LoVo (cell line): ENCODE measurements around the gene SLCO1A2.

Experiments
- DNase-seq: peaks from one replicate; pipeline ENCODE4 v3.0.0-alpha.2; 2016; ENCODE audit warnings: low spot score

The SLCO1A2 gene

DNA sequence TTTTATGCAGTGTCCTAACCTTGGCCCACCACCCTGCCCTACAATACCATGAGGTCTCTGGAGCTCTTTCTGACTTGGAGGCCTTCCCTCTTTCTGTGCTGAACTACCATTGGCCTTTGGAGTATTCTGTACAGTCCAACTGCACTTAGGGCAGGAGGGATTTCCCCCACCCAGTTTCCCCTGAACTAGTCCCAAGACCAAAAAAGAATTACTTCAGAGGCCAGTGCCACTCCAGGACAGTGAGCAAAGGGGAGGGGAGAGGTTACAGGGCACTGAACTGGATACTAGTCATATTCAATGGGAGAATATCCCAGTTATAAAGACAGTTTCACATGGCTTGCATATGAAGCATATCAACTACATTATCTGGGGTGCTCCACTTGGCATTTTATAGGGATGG lies 6.1 kb downstream of the SLCO1A2 start:
- DNase-seq = no peak

DNA sequence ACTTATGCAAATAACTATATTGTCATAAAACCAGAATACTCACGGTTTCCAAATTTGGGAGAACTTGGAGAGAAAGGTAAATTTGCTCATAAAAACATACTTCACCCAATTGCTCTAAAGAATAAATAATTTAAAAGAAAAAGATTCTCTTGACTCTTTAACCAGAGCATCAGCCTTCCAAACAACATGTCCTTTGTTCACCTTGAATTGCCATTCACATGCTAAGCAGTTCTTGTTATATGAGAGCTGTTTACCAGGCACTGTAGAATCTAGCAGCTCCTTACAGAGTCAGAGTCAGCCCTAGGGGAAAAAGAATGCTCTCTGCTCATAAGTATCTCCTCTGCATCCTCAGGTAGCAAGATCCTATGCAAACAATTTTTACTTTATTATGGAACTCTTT lies 10.2 kb downstream of the SLCO1A2 start:
- no peak for DNase-seq

DNA sequence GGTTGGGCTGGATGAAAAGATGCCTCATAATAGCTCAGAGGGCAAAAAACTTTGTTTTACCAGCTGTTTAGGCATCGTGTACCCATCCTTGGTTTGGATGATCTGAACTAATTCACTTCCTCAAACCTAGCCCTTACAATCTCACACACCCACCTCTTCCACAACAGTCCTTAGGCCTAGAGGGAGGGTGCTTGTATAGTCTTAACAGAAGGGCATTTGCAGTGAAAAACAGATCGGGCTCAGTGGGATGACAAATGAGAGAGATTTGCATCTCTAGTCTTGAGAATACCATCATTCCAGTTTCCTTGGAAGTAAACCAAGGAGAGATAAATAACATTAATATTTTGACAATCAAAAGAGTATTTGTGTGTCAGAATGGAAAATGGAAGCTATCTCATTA lies 11.0 kb downstream of the SLCO1A2 start:
- DNase-seq = no peak

DNA sequence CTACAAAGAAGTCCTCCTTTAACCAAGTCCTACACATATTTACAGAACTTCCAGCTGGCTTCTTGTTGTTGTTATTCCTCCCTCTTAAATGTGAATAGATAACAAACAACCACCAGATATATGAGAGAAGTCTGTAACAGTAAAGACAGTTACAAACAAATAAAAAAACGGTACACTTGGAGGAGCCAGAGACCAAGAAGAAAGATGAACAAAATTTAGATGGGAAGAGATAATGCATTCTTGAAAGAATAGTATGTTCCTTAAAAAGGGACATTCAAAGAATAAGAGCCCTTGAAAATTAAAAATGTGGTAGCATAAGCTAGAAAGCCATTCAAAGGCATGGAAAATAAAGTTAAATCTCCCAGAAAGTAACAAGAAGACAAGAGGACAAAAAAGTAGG lies 25.9 kb downstream of the SLCO1A2 start:
- no peak for DNase-seq

DNA sequence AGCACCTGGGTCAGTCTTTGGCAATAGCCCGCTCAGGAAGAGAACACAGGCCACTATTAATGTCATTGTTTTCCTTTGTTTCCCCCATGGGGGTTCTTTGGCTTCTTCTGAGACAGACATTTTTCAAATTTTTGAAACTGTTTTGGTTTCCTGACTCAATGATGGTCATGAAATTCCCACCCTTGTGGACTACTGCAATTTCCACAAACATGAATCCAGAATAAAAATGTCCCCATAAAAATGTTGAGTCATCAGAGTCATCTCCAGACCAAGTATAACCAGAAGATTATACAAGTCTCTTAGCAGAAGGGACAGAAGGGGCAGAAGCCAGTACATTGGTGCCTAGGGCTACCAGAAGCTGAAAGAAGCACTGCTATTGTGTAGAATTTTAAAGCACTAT lies 29.1 kb downstream of the SLCO1A2 start:
- DNase-seq = peak; percentile 23

DNA sequence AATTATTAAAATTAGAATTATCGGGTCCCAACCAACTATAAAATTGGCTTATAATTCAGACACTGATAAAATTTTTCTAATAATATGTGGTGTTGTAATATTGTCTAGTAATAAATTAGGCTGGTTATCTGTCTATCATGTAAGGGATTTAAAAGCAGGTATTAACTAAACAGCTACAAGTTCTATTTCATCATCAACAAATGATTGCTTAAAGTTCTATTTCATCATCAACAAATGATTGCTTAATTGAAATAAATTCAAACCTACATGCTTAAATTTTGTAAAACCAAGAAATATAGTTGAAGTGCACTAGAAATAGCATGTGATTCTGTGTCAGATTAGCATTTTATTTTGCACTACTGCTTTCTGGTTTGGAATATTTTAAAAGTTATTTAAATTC lies 34.1 kb downstream of the SLCO1A2 start:
- no peak for DNase-seq

DNA sequence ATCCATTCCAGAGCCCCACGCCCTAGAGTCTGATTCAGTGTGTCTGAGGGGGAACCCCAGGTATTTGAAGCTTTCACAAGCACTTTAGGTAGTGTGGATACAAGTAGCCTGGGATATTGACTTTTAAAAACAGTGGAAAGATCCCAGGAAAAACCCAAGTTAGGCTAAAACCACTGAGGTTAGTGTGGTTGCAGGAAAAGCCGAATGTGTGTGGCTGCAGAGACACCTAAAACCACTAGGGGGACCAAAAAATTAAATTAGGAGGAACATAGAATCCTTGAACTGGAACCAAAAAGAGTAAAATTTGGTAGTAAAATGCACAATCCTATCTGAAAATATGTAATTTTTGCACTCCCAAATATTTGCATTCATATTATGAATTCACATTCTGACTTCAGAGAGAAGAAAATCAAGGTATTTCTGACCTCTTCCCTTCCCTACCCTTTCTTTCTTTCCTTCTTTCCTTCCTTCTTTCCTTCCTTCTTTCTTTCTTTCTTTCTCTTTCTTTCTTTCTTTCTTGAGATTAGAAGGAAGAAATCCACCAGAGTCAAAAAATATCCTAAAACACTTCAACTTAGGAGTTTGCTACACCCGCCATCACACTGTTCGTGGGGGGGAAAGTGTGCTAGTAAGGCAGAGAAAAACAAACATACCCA lies 37.8 kb downstream of the SLCO1A2 start:
- peak; percentile 28 for DNase-seq

DNA sequence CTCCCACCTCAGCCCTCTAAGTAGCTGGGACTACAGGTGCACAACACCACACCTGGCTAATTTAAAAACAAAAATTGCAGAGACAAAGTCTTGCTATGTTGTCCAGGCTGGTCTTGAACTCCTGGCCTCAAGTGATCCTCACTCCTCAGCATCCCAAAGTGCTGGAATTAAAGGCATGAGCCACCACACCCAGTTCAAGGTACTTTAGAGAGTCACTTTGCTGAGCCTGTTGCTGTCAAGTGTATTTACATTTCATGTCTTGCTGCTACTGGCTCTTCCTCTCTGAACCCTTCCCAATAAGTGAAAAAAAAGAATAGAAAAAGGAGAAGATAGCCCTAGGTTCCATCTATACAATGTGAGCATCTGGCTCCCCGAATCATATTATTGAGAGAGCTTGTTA lies 38.4 kb downstream of the SLCO1A2 start:
- no peak for DNase-seq

DNA sequence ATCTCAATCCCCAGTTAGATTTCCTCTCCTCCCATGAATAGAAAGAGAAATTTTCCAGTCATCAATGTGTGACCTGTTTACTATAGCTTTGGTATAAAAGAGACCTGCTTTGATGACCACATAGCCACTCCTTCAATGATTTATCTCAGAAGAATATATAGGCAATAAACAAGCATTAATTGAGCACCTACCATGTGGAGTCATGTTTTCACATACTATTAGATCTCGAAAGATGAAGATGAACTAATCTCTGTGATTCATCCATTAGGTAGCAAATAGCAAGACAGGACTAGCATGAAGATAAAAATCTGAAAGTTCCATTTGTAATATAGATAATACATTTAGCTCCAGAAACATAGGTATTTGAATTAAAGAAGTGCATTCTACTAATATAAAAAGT lies 40.5 kb downstream of the SLCO1A2 start:
- no peak for DNase-seq

DNA sequence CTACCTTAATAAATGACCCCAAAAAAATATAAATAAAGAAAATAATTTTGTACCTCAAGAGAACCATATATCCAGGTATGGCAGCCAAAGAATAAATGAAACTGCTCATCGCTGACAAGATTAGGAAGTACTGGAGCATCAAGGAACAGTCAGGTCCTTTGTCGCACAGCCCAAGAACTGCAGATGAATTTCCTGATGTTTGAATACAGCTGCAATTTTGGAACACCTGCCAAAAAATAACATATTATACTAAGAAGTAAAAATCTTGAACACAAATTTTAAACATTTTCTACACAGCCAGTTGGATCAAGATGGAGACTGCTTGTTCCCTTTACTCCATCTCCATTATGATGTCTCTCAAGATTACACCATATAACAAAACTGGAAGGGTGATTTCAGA lies 42.6 kb downstream of the SLCO1A2 start:
- DNase-seq = no peak

DNA sequence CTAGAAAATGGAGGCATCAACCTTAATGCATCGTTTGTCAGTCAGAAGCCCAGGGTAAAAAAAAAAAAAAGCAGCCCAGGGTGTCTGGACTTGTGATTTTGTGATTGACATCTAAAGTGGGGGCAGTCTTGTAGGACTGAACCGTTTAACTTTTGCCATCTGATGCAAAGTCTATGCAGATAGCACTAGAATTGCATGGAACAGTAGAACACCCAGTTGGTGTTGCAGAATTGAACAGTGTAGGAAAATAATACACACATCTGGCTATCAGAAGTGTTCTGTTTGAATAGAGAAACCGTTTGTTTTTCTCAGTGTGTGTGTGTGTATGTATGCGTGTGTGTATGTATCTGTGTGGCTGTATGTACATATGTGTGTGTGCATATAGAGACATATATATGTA lies 45.0 kb downstream of the SLCO1A2 start:
- no peak for DNase-seq

DNA sequence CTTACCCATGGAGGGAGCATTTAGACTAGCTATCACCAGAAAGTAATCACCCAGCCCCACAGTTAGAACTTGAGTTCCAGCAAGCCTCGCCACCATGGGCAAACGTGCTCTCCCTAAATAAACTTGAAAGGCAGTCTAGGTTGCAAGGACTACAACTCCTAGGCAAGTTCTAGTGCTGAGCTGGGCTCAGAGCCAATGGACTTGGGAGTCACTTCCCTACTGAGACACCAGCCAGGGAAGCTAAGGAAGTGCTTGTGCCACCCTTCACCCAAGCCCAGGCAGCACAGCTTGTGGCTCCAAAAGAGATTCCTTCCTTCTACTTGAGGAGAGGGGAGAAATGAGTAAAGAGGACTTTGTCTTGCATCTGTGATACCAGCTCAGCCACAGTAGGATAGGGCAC lies 57.9 kb downstream of the SLCO1A2 start:
- DNase-seq = no peak

DNA sequence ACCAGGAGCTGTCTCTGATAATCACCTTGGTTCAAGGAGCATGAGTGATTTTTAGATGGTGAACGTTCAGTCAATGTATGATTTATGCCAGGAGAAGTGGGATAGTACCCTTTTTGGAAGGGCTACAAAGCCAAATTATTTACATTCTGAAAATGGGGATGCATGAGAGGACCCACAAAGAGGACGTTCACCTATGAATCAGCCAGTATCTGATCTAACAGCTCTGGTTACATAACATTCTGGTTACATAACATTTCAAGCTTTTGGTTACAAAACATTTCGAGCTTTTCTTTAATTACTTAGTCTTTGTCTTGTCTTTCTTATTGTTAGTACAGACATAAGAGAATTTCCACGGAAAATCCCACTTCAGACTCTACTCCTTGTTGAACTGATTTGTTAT lies 68.8 kb downstream of the SLCO1A2 start:
- no peak for DNase-seq

DNA sequence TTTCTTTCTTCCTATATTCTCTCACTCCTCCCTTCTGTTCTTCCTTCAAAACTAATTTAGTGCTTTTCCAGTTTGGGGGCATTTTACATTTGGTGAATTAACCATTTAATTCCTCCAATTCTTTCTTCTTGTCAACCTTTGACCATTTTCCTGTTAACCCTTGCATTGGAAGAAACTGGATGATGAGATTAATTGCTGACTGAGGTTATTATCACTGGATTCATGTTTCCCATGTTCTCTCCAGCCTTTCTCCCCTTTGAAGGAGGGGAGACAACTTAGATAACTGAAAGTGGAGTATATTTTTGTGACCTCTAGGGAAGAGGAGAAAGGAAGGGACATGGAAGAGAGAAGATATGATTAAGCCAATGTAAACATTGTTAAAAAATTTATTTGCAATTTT lies 70.5 kb downstream of the SLCO1A2 start:
- no peak for DNase-seq

DNA sequence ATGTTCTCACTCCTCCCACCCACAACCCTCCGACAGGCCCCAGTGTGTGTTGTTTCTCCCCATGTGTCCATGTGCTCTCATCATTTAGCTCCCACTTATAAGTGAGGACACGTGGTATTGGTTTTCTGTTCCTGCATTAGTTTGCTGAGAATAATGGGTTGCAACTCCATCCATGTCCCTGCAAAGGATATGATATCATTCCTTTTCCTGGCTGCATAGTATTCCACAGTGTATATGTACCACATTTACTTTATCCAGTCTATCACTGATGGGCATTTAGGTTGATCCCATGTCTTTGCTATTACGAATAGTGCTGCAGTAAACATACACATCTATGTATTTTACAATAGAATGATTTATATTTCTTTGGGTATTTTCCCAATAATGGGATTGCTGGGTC lies 77.5 kb downstream of the SLCO1A2 start:
- DNase-seq = no peak

DNA sequence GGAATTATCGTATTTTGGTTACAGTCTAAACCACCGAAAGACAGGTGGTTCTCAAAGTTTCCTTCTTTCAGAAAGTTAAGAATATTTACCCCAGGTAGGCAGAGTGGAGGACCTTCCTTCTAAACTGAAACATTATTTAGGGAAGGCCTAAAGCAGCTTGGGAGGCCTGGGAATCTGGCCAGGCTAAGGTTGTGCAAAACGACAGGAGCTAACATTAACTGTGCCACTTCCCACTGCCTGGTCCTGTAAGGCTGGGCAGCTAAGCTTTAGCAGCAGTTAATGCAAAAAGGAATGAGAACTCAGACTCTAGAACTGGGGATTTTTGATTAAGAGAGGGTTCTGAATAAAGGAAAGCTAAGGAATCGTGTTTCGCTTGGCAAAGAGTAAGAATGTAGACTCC lies 82.6 kb downstream of the SLCO1A2 start:
- DNase-seq = no peak

DNA sequence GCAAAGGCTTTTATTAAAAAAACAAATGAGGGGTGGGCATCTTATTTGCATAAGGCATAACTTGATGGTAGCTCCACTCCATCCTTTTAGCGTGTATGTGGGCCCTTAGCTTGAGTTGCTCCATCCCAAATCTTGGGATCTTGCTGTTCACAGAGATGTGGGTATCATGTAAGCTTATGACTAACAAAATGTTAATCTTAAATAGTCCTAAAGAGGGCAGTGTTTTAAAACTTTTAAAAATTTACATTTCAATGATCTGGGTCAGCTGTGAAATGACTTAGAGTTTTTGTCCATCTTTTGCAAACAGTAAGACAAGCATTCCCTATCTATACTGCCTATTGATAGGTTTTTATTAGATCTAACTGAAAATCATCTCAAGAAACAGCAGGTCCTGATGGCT lies 86.0 kb downstream of the SLCO1A2 start:
- DNase-seq = peak; percentile 25

DNA sequence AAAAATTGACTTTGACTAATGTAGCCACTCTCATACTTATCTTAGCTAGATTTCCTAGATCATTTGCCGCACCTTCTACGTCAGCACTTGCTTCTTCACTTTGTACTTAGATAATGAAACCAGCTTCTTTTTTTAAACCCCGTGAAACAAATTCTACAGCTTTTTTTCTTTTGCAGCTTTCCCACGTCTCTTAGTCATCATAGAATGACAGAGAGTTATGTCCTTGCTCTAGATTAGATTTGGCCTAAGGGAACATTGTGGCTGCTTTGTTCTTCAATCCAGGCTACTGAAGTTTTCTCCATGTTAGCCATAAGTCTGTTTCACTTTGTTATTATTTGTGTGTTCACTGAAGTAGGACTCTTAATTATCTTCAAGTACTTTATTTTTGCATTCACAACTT lies 94.9 kb downstream of the SLCO1A2 start:
- DNase-seq = no peak

DNA sequence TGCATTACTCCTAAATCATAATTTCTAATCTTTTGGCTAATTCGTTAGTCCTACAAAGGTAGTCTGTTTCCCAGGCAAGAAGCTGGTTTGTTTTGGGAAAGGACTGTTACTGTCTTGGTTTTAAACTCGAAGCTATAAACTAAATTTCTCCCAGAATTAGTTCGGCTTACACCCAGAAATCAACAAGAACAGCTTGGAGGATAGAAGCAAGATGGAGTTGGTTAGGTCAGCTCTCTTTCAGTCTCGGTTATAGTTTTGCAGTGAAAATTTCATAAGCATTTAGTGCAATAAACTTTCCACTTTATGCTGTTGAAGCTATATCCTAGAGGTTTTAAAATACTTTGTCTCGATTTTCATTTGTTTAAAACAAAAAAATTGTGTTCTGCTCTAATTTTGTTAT lies 100.3 kb downstream of the SLCO1A2 start:
- no peak for DNase-seq

DNA sequence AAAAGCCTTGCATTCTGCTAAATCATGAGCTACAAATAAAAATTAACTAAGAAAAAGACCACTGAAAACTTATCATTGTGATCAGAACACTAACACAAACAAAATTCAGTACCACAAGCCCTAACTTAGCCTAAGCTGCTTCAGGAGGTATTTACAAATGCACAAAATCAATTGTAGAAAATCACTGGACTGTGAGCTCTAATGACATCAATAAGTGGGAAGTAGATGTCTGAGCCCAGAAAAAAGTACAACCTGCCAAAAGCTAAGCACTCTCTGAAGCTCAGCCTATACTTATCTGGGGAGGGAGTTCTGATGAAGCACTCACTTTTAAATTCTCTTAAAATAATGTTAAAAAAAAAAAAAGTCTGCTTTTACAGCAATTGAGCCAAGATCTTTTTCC lies 110.8 kb downstream of the SLCO1A2 start:
- DNase-seq = no peak

DNA sequence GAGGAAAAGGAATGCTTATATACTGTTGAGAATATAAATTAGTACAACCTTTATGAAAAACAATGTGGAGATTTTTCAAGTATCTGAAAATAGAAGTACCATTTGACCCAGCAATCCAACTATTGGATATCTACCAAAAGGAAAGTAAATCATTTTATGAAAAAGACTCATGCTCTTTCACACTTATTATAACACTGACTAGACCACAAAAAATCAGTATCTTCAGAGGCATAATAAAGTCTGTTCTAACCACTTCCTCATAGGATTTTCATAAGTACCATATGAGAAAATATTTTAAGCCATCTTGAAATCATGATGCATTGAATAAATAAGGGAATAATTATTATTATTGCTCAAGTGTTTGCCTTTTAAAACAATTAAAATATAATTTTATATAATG lies 112.9 kb downstream of the SLCO1A2 start:
- DNase-seq = no peak

DNA sequence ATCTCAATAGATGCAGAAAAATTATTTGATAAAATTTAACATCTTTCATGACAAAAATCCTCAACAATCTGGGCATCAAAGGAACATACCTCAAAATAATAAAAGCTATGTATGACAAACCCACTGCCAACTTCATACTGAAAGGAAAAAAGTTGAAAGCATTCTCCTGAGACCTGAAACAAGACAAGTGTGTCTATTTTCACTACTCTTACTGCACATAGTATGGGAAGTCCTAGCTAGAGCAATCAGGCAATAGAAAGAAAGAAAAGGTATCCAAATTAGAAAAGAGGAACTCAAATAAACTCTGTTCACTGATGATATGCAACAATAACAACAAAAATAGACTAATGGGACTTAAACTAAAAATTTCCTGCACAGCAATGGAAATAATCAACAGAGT lies 113.6 kb downstream of the SLCO1A2 start:
- no peak for DNase-seq

DNA sequence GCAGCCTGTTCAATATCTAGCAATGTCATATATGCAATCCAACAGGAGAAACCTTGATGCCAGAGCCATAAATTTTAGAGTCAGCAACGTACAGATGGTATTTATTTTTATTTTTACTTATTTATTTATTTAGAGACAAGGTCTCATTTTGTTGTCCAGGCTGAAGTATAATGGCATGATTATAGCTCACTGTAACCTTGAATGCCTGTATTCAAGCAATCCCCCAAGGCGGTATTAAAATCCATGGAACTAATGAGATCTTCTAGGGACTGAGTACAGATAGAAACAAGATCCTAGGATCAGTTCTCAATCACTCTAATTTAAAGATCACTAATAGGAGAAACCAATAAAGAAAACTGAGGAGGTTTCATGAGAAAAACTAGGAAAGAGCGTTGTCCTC lies 114.5 kb downstream of the SLCO1A2 start:
- no peak for DNase-seq

DNA sequence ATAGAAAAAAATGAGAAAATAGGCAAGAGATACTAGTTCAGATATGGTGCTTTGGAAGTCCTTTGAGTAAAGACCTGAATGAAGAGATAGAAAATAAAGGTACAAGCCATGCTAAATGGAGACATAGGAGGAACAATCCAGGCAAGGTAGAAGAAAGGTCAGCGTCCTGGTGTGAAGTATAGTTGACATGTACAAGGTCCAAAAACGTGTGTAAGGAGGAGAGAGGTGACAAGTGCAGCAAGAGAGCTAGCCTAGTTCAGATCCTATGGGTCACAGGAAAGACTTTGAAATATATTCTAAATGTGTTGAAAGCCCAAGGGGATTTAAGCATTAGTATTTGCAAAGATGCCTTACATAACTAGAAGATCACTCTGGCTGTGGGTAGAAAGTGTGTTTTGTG lies 115.5 kb downstream of the SLCO1A2 start:
- no peak for DNase-seq
